NCI-H2029 (cell line): ENCODE results near the gene AGBL4.
"Not testable (repeated sequence)": the region's sequence is repeated elsewhere in the genome, so short reads cannot be mapped to it uniquely, and the experiment has no call there.

Experiments
- DNase-seq: peaks from one replicate; lab custom pipeline; 2025; lab: John Stamatoyannopoulos, UW

AGBL4 gene

GRCh38 chr1:49036700-49037099 lies 987.1 kb downstream of the AGBL4 start:
- no peak for DNase-seq

GRCh38 chr1:49028396-49028795 lies 995.4 kb downstream of the AGBL4 start:
- no peak for DNase-seq

- DNase-seq = no peak
Measured at GRCh38 chr1:49026230-49026811, 997.4 kb downstream of the AGBL4 start.

GRCh38 chr1:49016030-49016977 lies 1007.5 kb downstream of the AGBL4 start:
- DNase-seq = no peak

- DNase-seq = peak; percentile 16
Measured at GRCh38 chr1:49013079-49013478, 1010.7 kb downstream of the AGBL4 start.

- not testable (repeated sequence) for DNase-seq
Measured at GRCh38 chr1:49002981-49003380, 1020.8 kb downstream of the AGBL4 start.

GRCh38 chr1:48999321-48999720 lies 1024.4 kb downstream of the AGBL4 start:
- DNase-seq = no peak

GRCh38 chr1:48996311-48996710 lies 1027.4 kb downstream of the AGBL4 start:
- DNase-seq = no peak

- DNase-seq = no peak
Measured at GRCh38 chr1:48988633-48989197, 1035.0 kb downstream of the AGBL4 start.

GRCh38 chr1:48979940-48980339 lies 1043.8 kb downstream of the AGBL4 start:
- no peak for DNase-seq

GRCh38 chr1:48978413-48978812 lies 1045.3 kb downstream of the AGBL4 start:
- no peak for DNase-seq

- DNase-seq = no peak
Measured at GRCh38 chr1:48977273-48977672, 1046.5 kb downstream of the AGBL4 start.

- DNase-seq = no peak
Measured at GRCh38 chr1:48969971-48970370, 1053.8 kb downstream of the AGBL4 start.

GRCh38 chr1:48967318-48967717 lies 1056.4 kb downstream of the AGBL4 start:
- no peak for DNase-seq

- DNase-seq = no peak
Measured at GRCh38 chr1:48966583-48966982, 1057.2 kb downstream of the AGBL4 start.

GRCh38 chr1:48960320-48960719 lies 1063.4 kb downstream of the AGBL4 start:
- DNase-seq = no peak

- no peak for DNase-seq
Measured at GRCh38 chr1:48955774-48956173, 1068.0 kb downstream of the AGBL4 start.

GRCh38 chr1:48953617-48954016 lies 1070.1 kb downstream of the AGBL4 start:
- no peak for DNase-seq

GRCh38 chr1:48948562-48948961 lies 1075.2 kb downstream of the AGBL4 start:
- no peak for DNase-seq

GRCh38 chr1:48947761-48948537 lies 1075.8 kb downstream of the AGBL4 start:
- DNase-seq = no peak

- DNase-seq = no peak
Measured at GRCh38 chr1:48946070-48946469, 1077.7 kb downstream of the AGBL4 start.

- no peak for DNase-seq
Measured at GRCh38 chr1:48944811-48945210, 1078.9 kb downstream of the AGBL4 start.
